Loucy (cell line): ENCODE results near the gene ARHGAP24.

ENCODE experiments used
- CTCF ChIP-seq: fragments of 200-600 bp; sonication (generic); conservative IDR thresholded peaks from 2 replicates; pipeline ENCODE4 v1.5.1; 2014; ENCODE audit warnings: mild to moderate bottlenecking, antibody characterized with exemption, low read length
- EZH2phosphoT487 ChIP-seq: fragments of 200-600 bp; IDR thresholded peaks from 2 replicates; pipeline ENCODE4 v1.6.1; 2018; ENCODE audit warnings: antibody characterized with exemption, mild to moderate bottlenecking, moderate library complexity, borderline replicate concordance

GRCh38 chr4:85732124-85732523 lies 257.2 kb downstream of the ARHGAP24 start:
- no peak for TF ChIP-seq CTCF
- TF ChIP-seq EZH2phosphoT487, result no peak
